B cell (primary cell): ENCODE measurements around the gene ZDHHC11. TPM values are rescaled to one million over a fixed set of nuclear protein-coding genes. Genes with fewer than 3 reads are reported as not detected.
"Not testable (repeated sequence)": the region's sequence is repeated elsewhere in the genome, so short reads cannot be mapped to it uniquely, and the experiment has no call there.

Source experiments
- ATAC-seq: fragments of 200-7000 bp; cut with Tn5 transposase; one replicate; pipeline ENCODE4 v1.10.0; 2021; ENCODE audit warnings: low read depth, mild to moderate bottlenecking, moderate number of reproducible peaks, moderate library complexity
- CTCF ChIA-PET: fragments of 350-600 bp; sonication (Branson Sonifier 250); formaldehyde crosslinking; loops from one replicate; lab custom pipeline; 2021; ENCODE audit warnings: antibody characterized with exemption, inconsistent platforms; lab: Charles Lee
- POLR2A ChIA-PET: fragments of 350-600 bp; sonication (Branson Sonifier 250); formaldehyde crosslinking; loops from one replicate; lab custom pipeline; 2021; ENCODE audit warnings: antibody characterized with exemption; lab: Charles Lee
- DNase-seq: peaks from one replicate; pipeline ENCODE4 v3.0.0; 2013
- H2AFZ ChIP-seq: 2 replicates; pipeline ENCODE4 v1.6.1; 2012; ENCODE audit warnings: mild to moderate bottlenecking, low read depth, low read length; ENCODE audit not compliant: insufficient read depth, poor library complexity, severe bottlenecking
- H3K27ac ChIP-seq, 2 donors: 1 replicate in 1 of 2; 2 replicates in 1 of 2; pipeline ENCODE4 v1.5.1; 2012 to 2013; ENCODE audit warnings: low read length in 2 of 2, mild to moderate bottlenecking in 2 of 2, moderate library complexity in 1 of 2
- H3K27me3 ChIP-seq, 4 experiments: fragments of 200-600 bp in 1 of 4; sonication (generic) in 1 of 4; replicated peaks in 1 of 4; 1 replicate in 2 of 4; 2 replicates in 2 of 4; pipeline versions ENCODE4 v1.6.1 to v1.7.0; 2013 to 2016; ENCODE audit warnings: low read length in 3 of 4, mild to moderate bottlenecking in 2 of 4, mixed read lengths in 1 of 4, moderate library complexity in 1 of 4; ENCODE audit not compliant: insufficient read depth in 4 of 4, control insufficient read depth in 3 of 4; ENCODE audit errors: control extremely low read depth in 1 of 4
- H3K36me3 ChIP-seq, 2 experiments: replicated peaks in 1 of 2; 1 replicate in 1 of 2; 2 replicates in 1 of 2; pipeline versions ENCODE4 v1.6.1 to v1.7.1; 2013; ENCODE audit warnings: low read length in 1 of 2; ENCODE audit not compliant: insufficient read depth in 2 of 2, control insufficient read depth in 1 of 2; ENCODE audit errors: control extremely low read depth in 1 of 2, extremely low read depth in 1 of 2
- H3K4me1 ChIP-seq, 2 donors: fragments of 200-600 bp in 1 of 2; sonication (generic) in 1 of 2; 1 replicate in 1 of 2; 2 replicates in 1 of 2; pipeline versions ENCODE4 v1.5.1 to v1.6.1; 2013 to 2017; ENCODE audit warnings: low read length in 2 of 2; ENCODE audit not compliant: control insufficient read depth in 2 of 2, insufficient read depth in 2 of 2
- H3K4me2 ChIP-seq: replicated peaks from 2 replicates; pipeline ENCODE3; 2012; ENCODE audit warnings: mild to moderate bottlenecking, low read depth, low read length; ENCODE audit not compliant: poor library complexity, severe bottlenecking
- H3K4me3 ChIP-seq, 5 experiments: fragments of 200-600 bp in 1 of 5; sonication (generic) in 1 of 5; 1 replicate in 3 of 5; 2 replicates in 2 of 5; pipeline versions ENCODE4 v1.5.1 to v1.7.0; 2011 to 2016; ENCODE audit warnings: low read length in 4 of 5, mild to moderate bottlenecking in 4 of 5, low read depth in 2 of 5, control low read depth in 1 of 5, moderate library complexity in 1 of 5; ENCODE audit not compliant: insufficient read depth in 1 of 5; ENCODE audit errors: control extremely low read depth in 1 of 5, extremely low read depth in 1 of 5
- H3K79me2 ChIP-seq: fragments of 200-600 bp; sonication (generic); one replicate; pipeline ENCODE4 v1.6.0; 2016; ENCODE audit warnings: low read length; ENCODE audit not compliant: control insufficient read depth, insufficient read depth
- H3K9ac ChIP-seq: fragments of 200-600 bp; sonication (generic); 2 replicates; pipeline ENCODE4 v1.6.1; 2017; ENCODE audit warnings: mild to moderate bottlenecking, low read length, moderate library complexity
- H3K9me3 ChIP-seq, 3 donors: one replicate each; pipeline versions ENCODE4 v1.6.1 to v1.7.1; 2013; ENCODE audit warnings: low read length in 2 of 3; ENCODE audit not compliant: control insufficient read depth in 2 of 3, insufficient read depth in 1 of 3; ENCODE audit errors: control extremely low read depth in 1 of 3
- H4K20me1 ChIP-seq: 2 replicates; pipeline ENCODE4 v1.6.0; 2012; ENCODE audit warnings: mild to moderate bottlenecking, low read length; ENCODE audit not compliant: insufficient read depth, control insufficient read depth, poor library complexity, severe bottlenecking
- H3K27ac Mint-ChIP-seq: one replicate; pipeline ENCODE4 v1.8.0; 2021; ENCODE audit warnings: mixed read lengths
- H3K27me3 Mint-ChIP-seq: one replicate; pipeline ENCODE4 v1.8.0; 2021; ENCODE audit warnings: mixed read lengths
- H3K4me1 Mint-ChIP-seq: one replicate; pipeline ENCODE4 v1.8.0; 2021; ENCODE audit warnings: mixed read lengths
- H3K4me3 Mint-ChIP-seq: one replicate; pipeline ENCODE4 v1.8.0; 2021; ENCODE audit warnings: mixed read lengths
- H3K9me3 Mint-ChIP-seq: one replicate; pipeline ENCODE4 v1.8.0; 2022; ENCODE audit warnings: mixed read lengths; ENCODE audit not compliant: insufficient read depth
- WGBS: methylation state at CpG from one replicate; pipeline ENCODE4 v1.1.5; 2013; ENCODE audit warnings: missing lambda C conversion rate; ENCODE audit not compliant: insufficient coverage; 5-methylcytosine and 5-hydroxymethylcytosine counted together
- intact Hi-C: fragments of 100-400 bp; cut with micrococcal nuclease; formaldehyde crosslinking; loops from one replicate; pipeline ENCODE4 v1.10.0; 2022
- polyA plus RNA-seq: library from polyadenylated mRNA; depleted of rRNA; stranded (reverse); fragments of >200 nt; gene quantifications from 2 replicates; pipeline ENCODE4 v1.2.3, GENCODE V29; 2012
- total RNA-seq, 2 donors: library from RNA; stranded (reverse); fragments of 120-200 nt in 1 of 2; gene quantifications; 1 replicate in 1 of 2; 2 replicates in 1 of 2; pipeline versions ENCODE4 v1.2.3 to v1.2.4, GENCODE V29; 2013 to 2022

The ZDHHC11 gene
- total and polyA plus RNA-seq, 2 donors (not counting 1 experiment from before 2014, with no cell fraction given): 0.69 to 3.0 TPM

DNA sequence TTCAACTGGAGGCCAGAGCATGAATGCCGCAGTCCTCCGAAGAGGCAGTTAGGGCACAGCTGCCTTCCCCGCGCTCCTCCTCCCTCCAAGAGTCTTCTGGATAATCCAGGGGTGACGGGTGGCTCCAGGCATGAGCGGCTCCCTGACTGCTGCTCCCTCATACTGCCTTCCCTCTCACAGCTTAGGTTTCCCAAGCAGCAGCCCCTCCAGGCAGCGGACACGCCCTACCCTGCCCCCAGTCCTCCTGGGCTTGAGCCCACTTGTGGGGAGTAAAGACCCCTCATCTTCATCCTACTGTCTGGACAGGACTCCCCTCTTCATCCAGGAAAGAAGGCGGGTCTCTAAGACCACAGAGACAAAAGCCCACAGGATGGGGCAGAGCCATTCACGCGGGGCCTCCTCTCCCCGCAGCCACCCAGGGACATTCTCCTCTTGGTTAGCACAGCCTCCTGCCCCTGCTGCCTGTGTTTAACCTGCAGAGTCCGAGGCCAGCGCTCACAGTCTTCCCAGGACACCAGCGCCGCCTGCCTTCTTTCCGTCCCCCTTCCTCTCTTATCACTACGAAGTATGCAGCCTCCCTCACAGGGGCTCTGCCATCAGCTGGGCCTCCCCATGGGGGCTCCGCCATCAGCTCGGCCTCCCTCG is 5.6 kb downstream of the ZDHHC11 start:
- H2AFZ ChIP-seq, H3K36me3 ChIP-seq, H3K27me3 Mint-ChIP-seq, H3K9me3 ChIP-seq, POLR2A ChIA-PET, H3K79me2 ChIP-seq, H3K4me1 ChIP-seq, H3K4me2 ChIP-seq, DNase-seq, H3K9me3 Mint-ChIP-seq, H3K9ac ChIP-seq, H3K4me3 ChIP-seq, H3K4me3 Mint-ChIP-seq, H3K27ac Mint-ChIP-seq, H3K27me3 ChIP-seq, H3K4me1 Mint-ChIP-seq, CTCF ChIA-PET, intact Hi-C loops, H3K27ac ChIP-seq, ATAC-seq, H4K20me1 ChIP-seq: not testable (repeated sequence)
- WGBS: 90% methylated on average over 9 of the region's 21 CpGs

DNA sequence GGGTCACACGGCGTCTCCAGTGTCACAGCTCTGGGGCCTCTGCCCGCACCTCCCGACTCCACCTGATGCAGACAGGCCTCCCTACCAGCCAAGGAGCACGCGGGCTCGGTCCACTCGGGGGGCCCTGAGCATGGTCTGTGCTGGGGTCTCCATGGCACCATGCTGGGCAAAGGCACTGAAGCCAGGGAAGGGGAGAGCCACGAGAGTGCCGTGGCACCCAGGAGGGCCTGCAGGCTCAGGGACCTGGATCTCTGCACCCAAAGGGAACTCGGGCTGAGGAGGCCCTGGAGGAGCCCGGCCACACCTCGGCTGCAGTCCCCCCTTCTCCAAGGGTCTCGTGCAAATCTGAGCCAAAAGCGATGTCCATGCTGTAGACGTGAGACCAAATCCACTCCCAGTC is 6.4 kb downstream of the ZDHHC11 start:
- H3K27ac Mint-ChIP-seq, H3K79me2 ChIP-seq, H3K9ac ChIP-seq, H3K27ac ChIP-seq, CTCF ChIA-PET, H4K20me1 ChIP-seq, ATAC-seq, H3K27me3 ChIP-seq, H3K4me3 Mint-ChIP-seq, H3K36me3 ChIP-seq, H3K27me3 Mint-ChIP-seq, H3K9me3 ChIP-seq, H3K4me2 ChIP-seq, H3K4me1 Mint-ChIP-seq, H3K4me3 ChIP-seq, DNase-seq, POLR2A ChIA-PET, H3K4me1 ChIP-seq, H3K9me3 Mint-ChIP-seq, H2AFZ ChIP-seq: not testable (repeated sequence)
- 92% methylated on average over 14 of the region's 16 CpGs for WGBS
- intact Hi-C loops: loop anchor here (5.0 kb wide), 1 partner anchor 82 kb away; no protein-coding TSS in a partner anchor

DNA sequence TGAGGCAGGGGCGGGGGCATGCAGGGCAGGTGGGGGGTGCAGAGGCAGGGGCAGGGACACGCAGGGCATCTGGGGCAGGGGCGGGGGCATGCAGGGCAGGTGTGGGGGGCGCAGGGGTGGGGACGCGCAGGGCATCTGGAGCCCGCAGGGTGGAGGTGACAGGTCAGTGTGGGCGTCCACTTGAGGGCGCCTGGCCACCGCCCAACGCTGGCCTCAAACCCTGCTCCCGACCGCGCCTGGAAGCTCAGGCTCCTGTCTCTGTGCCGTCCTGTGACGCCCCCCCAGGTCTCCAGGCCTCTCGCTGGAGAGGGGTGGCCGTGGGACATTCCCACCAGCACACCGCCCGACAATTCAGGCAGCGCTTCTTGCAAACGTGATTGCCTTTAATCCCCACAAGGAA is 6.9 kb downstream of the ZDHHC11 start:
- intact Hi-C loops: loop anchor here (5.0 kb wide), 1 partner anchor 82 kb away; no protein-coding TSS in a partner anchor
- H3K9me3 Mint-ChIP-seq, H3K27ac Mint-ChIP-seq, H3K4me3 ChIP-seq, CTCF ChIA-PET, POLR2A ChIA-PET, H4K20me1 ChIP-seq, H3K36me3 ChIP-seq, H3K4me3 Mint-ChIP-seq, H3K27ac ChIP-seq, H3K9me3 ChIP-seq, H3K27me3 ChIP-seq, H3K27me3 Mint-ChIP-seq, H3K9ac ChIP-seq, H2AFZ ChIP-seq, H3K4me1 ChIP-seq, H3K79me2 ChIP-seq, DNase-seq, ATAC-seq, H3K4me1 Mint-ChIP-seq, H3K4me2 ChIP-seq: not testable (repeated sequence)
- 77% methylated on average over 16 of the region's 22 CpGs for WGBS

DNA sequence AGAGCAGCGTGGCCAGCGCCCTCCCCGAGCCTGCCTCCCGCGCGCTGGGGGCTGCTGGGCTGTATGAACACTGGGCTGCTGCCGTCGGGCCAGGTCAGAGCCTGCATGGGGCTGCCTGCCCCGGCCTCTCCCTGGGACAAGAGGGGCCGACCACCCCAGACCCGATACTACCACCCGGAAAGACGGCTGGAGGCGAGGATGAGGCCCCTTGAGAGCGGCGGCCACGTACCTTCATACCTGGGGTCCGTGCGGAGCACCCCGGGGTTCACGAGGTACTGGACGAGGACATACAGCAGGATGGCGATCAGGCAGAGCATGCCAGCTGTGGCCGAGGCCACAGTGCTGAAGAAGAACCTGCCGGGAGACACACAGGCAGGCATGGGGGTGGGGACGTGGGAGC is 7.4 kb downstream of the ZDHHC11 start:
- H3K9me3 ChIP-seq, ATAC-seq, H3K4me3 Mint-ChIP-seq, H3K4me1 ChIP-seq, H4K20me1 ChIP-seq, H3K9me3 Mint-ChIP-seq, H2AFZ ChIP-seq, DNase-seq, H3K4me3 ChIP-seq, H3K27ac ChIP-seq, H3K79me2 ChIP-seq, CTCF ChIA-PET, H3K27me3 ChIP-seq, H3K4me1 Mint-ChIP-seq, H3K27me3 Mint-ChIP-seq, H3K36me3 ChIP-seq, H3K4me2 ChIP-seq, H3K9ac ChIP-seq, H3K27ac Mint-ChIP-seq, POLR2A ChIA-PET: not testable (repeated sequence)
- intact Hi-C loops: loop anchor here (5.0 kb wide), 1 partner anchor 81 kb away; no protein-coding TSS in a partner anchor
- no CpG with 5 or more reads among the region's 26 CpGs for WGBS
